IPS DF 19.7 (cell line): ENCODE results near the gene VSTM2B.

Source experiments
- DNase-seq: peaks from one replicate; pipeline ENCODE4 v3.0.0-alpha.2; 2013; ENCODE audit warnings: low read depth, low spot score

VSTM2B gene

DNA sequence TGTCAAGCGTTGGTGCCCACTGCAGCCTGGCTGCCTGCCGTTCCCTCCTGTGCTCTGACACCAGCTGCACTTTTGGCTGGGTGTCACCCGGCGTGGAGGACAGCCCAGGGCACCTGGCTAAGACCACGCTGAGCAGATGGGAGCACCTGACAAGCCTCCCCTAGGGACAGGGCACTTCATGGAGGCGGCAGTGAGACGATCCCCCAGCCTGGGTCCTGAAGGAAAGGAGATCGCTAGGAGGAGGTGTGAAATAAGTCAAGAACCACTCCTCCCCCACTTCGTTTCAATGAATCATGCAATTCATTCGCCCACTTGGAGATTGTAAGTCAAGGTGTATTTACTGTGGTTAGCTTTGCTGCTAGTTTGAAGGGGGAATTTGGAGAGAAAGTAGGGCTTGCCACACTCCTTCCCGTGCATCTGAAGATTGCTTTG is 38.8 kb downstream of the VSTM2B start:
- no peak for DNase-seq

DNA sequence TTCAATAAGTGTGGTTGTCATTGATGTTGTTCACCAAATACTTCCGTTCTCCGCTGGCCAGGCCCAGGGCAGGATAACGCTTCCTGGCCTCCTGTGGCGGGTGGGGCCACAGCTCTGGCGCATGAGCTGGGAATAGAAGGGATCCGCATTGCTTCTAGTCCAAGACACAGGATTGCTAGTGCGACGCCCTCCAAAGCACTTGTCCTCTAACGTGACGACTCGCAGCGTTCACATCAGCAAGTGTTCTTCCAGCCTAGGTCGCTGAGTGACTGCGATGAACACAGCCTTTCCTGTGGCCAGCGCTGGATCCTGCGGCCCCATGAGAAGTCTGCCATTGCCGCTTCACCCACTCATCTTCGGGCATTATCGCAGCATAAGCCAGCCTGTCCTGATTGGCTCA is 39.4 kb downstream of the VSTM2B start:
- DNase-seq: no peak

DNA sequence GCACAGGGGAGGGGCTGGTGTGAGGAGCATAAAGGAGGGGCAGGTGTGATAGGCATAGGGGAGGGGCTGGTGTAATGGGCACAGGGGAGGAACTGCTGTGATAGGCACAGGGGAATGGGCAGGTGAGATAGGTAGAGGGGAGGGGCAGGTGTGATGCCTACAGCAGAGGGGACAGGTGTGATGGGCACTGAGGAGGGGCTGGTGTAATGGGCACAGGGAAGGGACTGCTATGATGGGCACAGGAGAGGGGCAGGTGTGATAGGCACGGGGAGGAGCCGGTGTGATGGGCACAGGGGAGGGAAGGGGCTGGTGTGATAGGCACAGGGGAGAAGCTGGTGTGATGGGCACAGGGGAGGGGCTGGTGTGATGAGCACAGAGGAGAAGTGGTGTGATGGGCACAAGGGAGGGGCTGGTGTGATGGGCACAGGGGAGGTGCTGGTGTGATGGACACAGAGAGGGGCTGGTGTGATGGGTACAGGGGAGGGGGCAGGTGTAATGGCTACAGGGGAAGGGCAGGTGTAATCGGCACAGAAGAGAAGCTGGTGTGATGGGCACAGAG is 40.8 kb downstream of the VSTM2B start:
- no peak for DNase-seq

DNA sequence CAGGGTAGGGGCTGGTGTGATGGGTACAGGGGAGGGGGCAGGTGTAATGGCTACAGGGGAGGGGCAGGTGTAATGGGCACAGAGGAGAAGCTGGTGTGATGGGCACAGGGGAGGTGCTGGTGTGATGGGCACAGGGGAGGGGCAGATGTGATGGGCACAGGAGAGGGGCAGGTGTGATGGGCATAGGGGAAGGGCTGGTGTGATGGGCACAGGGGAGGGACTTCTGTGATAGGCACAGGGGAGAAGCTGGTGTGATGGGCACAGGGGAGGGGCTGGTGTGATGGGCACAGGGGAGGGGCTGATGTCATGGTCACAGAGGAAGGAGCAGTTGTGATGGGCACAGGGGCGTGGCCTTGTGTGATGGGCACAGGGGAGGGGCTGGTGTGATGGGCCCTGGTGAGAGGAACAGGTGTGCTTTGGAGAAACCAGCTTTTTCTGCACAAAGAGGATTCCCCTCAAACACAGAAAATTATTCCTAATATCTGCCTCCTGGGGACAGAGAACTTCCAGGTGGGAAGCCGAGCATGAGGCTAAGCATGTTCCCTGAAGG is 41.6 kb downstream of the VSTM2B start:
- no peak for DNase-seq

DNA sequence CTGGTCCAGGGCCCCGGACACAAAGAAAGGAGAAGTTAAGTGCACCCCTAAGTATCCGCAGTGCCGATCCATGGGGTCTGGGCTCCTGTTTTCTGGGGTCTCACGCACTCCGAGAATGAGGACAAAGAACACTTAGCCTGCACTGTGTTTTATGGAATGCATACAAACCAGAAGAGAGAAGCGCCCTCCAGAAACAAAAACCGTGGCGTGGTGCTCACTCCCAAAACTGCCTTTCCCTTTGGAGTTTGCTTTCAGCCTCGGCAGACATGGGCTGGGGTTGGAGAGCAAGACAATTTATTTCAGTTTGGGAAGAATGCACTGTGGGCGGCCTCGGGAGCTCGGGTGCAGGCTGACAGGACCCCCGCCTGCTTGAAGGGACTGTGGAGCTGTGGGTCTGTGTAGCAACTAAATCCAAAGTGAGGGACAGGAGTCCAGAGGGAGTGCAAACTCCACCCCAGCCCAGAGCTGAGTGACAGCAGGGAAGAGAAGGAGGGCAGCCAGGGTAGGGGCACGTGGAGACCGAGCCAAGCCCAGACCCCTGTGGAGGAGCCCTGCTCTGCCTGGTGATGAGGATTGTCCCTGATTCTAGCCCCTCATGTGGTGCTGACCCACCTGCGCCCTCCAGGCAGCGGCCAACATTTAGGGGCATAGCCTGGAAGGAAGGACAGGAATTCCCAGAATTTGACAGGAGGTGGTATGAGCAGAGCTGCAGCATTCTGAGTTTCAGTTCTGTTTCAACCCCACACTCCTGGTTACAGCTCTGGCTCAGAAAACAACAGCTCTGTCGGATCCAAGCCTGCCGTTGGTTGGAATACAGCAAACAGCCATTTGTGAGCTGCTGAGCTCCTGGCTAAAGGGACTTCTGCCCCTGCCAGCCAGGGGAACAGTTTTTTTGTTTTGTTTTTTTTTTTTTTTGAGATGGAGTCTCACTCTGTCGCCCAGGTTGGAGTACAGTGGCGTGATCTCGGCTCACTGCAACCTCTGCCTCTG is 42.5 kb downstream of the VSTM2B start:
- DNase-seq: no peak

DNA sequence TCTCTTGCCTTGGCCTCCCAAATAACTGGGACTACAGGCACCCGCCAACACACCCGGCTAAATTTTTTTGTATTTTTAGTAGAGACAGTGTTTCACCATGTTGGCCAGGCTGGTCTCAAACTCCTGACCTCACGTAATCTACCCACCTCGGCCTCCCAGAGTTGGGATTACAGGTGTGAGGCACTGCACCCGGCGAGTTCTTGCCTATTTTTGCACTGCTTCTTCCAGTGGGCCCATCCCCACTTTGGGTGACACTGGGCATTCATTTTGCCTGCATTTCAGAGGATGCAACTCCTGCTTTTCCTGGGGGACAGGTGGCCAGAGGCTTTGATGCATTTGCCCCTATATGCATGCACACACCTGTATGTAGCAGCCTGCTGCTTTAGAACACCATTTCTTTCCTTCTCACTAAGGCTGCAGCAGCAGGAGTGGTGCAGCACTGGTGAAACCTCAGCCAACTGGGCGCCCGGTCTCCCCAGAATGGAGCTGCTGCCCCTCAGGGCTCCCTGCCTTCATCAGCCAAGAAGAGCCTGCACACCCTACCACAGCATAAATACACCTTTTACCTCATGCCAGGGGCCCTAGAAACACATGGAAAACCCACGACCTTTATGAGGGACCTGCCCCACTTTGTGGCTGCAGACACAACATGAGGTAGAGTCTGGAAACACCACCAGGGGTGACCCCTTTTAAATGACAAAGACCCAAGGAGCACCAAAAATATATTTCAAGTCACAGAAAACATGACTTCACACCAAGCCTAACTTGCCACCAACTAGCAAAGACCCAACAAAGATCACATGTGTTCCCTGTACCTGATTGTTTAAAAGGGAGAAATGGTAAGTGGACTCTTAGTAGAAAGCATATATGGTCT is 43.5 kb downstream of the VSTM2B start:
- DNase-seq: no peak

DNA sequence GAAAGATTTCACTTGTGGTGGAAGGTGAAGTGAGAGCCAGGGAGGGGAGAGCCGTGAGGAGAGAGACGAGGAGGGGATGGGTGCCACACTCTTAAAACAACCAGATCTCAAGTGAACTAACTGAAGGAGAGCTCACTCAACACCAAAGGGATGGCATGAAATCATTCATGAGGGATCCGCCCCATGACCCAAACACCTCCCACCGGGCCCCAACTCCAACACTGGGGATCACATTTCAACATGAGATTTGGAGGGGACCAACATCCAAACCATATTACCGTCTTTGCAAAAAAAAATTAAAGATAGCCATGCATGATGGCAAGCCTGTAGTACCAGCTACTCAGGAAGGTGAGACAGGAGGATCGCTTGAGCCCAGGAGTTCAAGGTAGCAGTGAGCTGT is 45.4 kb downstream of the VSTM2B start:
- no peak for DNase-seq

DNA sequence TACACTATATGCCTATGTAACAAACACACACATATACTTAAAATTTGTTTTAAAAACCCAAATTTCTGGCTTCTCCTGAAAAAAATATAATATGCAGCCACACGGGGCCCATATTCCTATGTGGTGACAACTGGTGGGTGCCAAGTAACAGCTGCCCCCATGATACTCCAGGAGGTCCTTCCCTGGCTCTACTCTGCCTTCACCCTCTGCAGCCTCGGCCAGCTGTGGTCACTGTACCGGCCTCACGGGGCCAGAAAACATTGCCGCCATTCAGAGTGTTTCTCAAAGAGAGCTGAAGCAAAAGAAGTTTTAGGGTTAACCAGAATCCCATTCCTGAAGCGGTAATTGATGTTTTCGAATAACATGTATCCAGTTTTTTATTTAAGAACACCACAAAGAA is 47.7 kb downstream of the VSTM2B start:
- DNase-seq: no peak

DNA sequence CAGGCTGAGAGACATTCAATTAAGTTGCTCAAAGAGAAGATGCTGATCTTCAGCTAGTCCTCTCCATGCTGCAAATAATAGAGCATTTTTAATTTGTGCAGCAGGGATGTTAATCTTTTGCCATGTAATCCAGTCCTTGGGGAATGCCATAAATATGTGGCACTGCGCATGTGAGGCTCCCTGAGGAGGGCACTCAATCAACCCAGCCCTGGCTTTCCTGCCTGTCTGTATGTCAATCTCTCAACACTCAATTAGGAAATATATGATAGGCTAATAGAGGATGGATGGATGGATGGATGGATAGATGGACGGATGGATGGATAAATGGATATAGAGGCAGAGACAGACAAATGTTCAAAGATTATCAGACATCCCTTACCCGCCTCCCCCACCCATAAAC is 48.7 kb downstream of the VSTM2B start:
- no peak for DNase-seq

DNA sequence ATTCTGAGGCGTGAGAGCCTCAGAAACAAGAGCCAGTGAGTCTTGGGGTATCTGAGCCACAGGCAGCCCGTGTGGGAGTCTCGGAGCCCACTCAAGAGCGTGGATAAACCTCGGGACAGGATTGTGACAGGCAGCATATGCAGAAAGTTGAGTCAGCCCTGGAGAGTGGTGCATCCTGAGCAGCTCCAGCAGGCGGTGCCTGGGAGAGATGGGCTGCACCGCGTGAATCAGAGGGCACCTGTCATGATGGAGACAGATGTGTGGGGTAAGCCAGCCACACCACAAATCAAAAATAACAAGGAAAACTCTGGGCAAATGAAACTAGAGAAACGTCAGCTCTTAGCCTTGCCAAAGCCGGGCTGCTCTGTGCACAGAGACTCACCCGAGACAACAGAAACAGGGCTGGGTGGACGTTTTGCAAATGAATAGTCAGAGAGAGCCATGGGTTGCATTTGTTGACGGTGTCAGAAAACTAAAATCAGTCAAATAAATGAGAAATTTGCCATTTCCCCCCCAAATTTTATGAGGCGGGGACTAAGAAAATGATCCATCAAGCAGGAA is 50.3 kb downstream of the VSTM2B start:
- no peak for DNase-seq

DNA sequence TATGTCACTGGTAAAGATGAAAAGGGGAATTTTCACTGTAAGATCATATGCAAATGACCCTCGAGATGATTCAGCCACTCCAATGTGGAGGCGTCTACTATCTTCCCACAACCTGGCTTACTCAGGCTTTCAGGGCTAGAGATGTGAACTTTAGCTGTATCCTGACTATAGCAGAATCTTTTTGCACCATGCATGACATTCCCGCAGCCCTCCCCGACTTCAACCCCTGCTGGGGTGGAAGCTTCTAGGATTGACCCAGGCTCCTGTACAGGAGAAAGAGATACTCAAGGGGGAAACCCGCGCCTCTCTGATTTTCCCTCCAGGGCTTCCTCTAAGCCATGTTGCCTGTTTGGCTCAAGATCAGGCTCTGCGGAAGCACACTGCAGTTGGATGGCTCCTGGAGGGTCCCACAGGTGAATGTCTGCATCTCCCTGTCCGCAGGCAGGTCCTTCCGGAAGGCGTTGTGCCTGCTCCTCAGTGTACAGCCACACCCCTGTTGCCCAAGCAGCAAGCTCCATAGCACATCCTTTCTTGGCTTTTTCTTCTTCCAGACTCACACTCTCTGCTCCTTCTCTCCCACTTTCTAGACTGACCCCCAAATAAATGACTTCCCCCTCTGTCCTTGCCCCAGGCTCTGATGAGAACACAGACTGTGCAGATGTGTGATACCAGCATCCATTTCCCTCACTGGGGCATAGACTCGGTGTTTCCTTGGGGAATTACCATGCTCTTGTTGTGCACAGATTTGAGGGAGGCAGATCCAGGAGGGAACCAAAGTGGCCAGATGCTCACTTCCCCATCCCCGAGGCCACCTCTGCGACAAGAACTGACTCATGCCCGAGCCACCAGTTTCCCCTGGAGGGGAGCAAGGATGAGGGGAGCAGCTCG is 51.2 kb downstream of the VSTM2B start:
- no peak for DNase-seq

DNA sequence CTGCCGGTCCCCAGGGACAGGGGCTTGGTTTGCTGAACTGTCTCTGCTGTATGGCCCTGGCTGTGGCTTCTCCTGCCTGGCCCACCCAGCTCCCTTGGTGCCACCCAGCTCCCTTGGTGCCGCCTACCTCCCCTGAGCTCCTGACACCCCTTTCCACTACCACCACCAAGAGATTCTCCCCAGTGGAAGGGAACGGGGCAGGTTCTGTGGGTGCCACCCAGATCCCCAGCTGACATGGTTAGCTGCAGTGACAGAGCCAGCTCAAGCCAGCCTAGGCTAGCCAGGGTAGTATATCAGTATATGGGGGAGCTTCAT is 51.8 kb downstream of the VSTM2B start:
- DNase-seq: no peak

DNA sequence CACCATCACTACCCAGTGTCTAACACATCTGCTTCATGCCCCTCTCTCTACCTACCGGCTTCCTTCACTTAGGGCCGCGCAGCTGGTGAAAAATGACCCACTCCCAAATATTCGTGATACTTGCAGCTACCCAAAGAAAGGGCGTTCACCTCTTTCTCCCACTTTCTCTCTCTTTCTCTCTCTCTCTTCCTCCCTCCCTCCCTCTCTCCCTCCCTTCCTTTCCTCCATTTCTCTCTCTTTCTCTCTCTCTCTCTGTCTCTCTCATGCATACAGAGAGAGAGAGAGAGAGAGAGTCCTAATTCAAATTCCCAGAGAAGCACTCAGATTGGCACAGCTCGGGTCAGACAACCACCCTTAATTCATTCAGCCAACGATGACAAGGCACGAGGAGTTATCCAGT is 52.6 kb downstream of the VSTM2B start:
- DNase-seq: no peak

DNA sequence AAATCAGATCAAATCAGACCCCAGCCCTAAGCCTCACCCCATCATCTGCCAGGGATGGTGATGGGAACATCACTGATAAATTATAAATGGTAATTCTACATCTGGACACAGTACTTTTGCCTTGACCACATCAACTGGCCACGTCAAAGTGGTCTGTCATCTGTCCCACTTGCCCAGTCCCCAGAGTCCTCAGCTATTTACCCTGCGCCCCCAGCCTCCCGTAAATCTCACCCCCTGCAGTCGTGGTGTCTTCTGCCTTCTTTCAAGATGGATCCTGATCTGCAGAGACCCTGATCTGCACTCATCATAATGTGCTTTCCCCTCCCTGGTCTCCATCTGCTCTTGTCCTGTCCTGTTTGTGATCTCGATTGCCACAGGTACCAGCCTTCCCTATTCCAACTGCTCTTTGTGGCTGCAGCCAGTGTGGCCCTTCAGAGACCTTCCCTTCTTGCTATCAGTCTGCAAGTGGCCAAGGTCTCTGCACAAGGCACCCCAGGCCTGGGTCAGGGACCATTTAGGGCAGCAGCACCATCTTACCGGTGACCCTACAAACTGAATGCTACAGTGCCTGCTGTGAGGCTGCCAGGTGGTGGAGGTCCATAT is 53.6 kb downstream of the VSTM2B start:
- DNase-seq: no peak

DNA sequence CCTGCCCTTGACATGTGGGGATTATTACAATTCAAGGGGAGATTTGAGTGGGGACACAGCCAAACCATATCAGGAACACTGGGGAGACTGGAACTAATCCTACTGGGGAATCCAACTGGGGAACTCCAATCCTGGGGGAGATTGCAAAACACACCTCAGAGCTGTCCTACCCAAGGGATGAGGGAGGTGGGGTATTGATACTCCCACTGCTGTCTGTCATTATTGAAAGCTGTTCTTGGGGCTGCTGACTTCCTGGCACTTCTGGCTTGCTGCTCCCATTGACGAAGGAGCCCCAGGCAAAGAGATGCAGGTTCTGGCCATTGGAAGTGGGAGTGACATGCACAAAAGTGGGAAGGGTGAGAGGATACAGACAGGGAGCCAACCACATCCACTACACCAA is 55.6 kb downstream of the VSTM2B start:
- DNase-seq: no peak

DNA sequence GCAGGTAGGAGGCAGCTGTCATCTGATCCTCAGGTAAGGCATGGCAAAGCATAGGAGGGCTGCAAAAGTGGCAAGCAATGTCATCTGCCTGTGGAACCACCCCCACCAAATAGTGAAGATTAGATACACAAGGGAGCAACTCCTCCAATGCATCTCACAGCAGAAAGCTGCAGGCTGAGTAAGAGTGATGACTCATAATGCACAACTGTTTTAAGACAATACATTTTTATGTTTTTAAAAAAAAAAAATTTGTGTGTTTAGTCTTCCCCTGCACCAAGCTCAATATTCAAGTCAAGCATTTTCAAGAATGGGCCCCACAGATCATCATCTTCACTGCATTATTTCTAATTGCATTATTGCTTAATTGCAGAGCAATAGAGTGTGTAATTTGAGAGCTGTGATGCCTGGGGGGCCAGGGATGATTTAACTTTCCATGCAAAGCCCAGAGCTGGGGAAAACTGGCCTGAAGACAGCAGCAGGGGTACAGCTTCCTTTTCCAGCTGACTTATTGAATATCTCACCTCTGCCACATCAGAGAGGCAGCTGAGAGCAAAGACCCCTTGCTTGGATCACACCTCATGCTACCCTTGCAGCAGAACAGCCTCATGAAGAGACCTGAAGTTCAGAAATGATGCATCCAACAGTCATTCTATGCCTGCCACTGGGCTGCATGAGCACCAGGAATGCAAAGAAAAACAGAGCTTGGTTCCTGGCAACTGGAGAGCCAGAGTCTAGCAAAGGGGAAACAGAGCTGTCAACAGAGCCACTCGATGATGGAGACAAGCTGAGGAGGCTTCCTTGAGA is 57.6 kb downstream of the VSTM2B start:
- no peak for DNase-seq

DNA sequence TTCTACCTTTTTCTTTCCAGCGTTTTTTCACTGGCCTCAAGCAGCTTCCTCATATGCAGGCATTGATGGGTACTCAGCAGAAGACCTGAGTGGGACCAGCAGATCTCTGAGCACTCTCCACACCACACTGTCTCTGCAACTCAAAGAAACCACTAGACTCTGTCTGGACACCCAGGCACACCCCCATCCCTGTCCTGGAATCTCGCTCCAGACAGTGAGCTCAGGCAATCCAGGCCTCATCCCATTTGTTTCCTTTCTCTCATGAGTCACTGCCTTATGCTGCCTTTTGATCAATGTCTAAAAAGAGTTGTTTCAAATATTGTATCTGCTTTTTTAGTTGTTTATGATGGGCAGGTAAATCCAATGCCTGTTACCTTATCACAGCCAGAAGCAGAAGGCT is 60.6 kb downstream of the VSTM2B start:
- DNase-seq: no peak

DNA sequence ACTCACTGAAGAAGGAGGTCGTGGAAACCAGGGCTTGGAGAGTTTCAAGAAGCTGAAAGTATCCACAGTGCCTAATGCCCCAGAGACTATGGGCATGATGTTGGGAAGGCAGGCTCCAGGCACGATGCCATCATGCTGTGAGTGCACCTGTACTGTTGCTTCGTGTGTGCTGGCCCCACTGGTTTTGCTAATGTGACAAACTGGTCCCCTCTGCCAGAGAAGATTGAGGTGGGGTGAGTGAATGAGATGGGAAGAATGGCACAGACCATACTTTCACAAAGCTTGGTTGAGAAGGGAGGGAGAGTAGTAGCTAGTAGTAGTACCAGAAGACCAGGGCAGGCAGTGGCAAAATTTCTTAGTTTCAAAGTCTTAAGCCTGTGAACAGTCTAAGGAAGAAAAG is 61.3 kb downstream of the VSTM2B start:
- DNase-seq: no peak

DNA sequence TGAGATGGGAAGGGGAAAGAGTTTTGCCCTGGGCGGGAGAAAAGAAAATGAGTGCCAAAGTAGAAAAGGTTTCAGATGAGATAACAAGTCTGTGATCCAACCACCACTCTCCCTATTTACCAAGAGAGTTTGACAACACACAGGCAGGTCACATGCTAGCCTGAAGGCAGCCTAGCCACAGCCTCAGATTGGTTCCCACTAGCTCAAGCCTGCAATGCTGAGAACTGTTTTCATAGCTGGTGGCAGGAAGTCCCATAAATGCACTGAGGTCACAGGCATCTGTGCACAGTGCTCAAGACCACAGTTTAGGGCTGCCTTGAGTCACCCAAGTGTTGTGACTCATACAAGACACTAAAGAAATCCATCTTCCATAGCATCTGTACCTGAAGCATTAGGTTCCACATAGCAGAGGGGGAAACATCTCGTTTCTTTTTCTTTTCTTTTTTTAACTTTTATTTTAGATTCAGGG is 61.8 kb downstream of the VSTM2B start:
- no peak for DNase-seq
